Common myeloid progenitor, CD34-positive (primary cell): Measurements from ENCODE around the gene BMPER.

Experiments used
- CTCF ChIA-PET: fragments of 350-600 bp; sonication (Branson Sonifier 250); formaldehyde crosslinking; loops from one replicate; lab custom pipeline; 2021; ENCODE audit warnings: antibody characterized with exemption; lab: Charles Lee
- POLR2A ChIA-PET: fragments of 350-600 bp; sonication (Branson Sonifier 250); formaldehyde crosslinking; loops from one replicate; lab custom pipeline; 2021; ENCODE audit warnings: antibody characterized with exemption; lab: Charles Lee
- DNase-seq, 3 donors: peaks; one replicate each; pipeline versions ENCODE4 v3.0.0 to v3.0.0-alpha.2; 2013
- H3K27ac ChIP-seq, 2 experiments: 1 replicate in 1 of 2; 2 replicates in 1 of 2; pipeline ENCODE4 v1.7.0; 2013; ENCODE audit warnings: inconsistent platforms in 2 of 2, low read length in 2 of 2, mild to moderate bottlenecking in 2 of 2, low read depth in 1 of 2, moderate library complexity in 1 of 2; ENCODE audit not compliant: severe bottlenecking in 2 of 2, insufficient read depth in 1 of 2, poor library complexity in 1 of 2
- H3K27me3 ChIP-seq, 5 experiments: replicated peaks in 2 of 5; 1 replicate in 3 of 5; 2 replicates in 2 of 5; pipeline versions ENCODE4 v1.6.1 to v1.7.0; 2013; ENCODE audit warnings: low read length in 4 of 5, mild to moderate bottlenecking in 2 of 5, moderate library complexity in 2 of 5, inconsistent platforms in 1 of 5; ENCODE audit not compliant: insufficient read depth in 5 of 5, control insufficient read depth in 4 of 5
- H3K36me3 ChIP-seq, 4 experiments: 1 replicate in 2 of 4; 2 replicates in 2 of 4; pipeline versions ENCODE4 v1.6.1 to v1.7.0; 2013; ENCODE audit warnings: low read length in 3 of 4, control low read depth in 1 of 4, mild to moderate bottlenecking in 1 of 4; ENCODE audit not compliant: control insufficient read depth in 4 of 4, insufficient read depth in 4 of 4
- H3K4me1 ChIP-seq, 4 experiments: 1 replicate in 3 of 4; 2 replicates in 1 of 4; pipeline versions ENCODE4 v1.6.1 to v1.7.1; 2013; ENCODE audit warnings: low read length in 3 of 4, mild to moderate bottlenecking in 3 of 4, control low read depth in 1 of 4, inconsistent platforms in 1 of 4, moderate library complexity in 1 of 4; ENCODE audit not compliant: control insufficient read depth in 4 of 4, insufficient read depth in 4 of 4; ENCODE audit errors: control extremely low read depth in 1 of 4
- H3K4me3 ChIP-seq, 7 experiments: 1 replicate in 4 of 7; 2 replicates in 3 of 7; pipeline versions ENCODE4 v1.5.1 to v1.7.0; 2013; ENCODE audit warnings: mild to moderate bottlenecking in 7 of 7, low read length in 6 of 7, moderate library complexity in 6 of 7, inconsistent platforms in 2 of 7, low read depth in 2 of 7, control low read depth in 1 of 7; ENCODE audit not compliant: insufficient read depth in 4 of 7, control insufficient read depth in 1 of 7; ENCODE audit errors: extremely low read depth in 1 of 7
- H3K9me3 ChIP-seq, 5 experiments: 1 replicate in 4 of 5; 2 replicates in 1 of 5; pipeline versions ENCODE4 v1.6.1 to v1.7.1; 2013; ENCODE audit warnings: low read length in 4 of 5, mild to moderate bottlenecking in 2 of 5, inconsistent platforms in 1 of 5, low read depth in 1 of 5, moderate library complexity in 1 of 5; ENCODE audit not compliant: control insufficient read depth in 4 of 5, insufficient read depth in 2 of 5; ENCODE audit errors: control extremely low read depth in 1 of 5
- WGBS: methylation state at CpG from one replicate; pipeline ENCODE4 v1.1.5; 2013; ENCODE audit not compliant: insufficient coverage; 5-methylcytosine and 5-hydroxymethylcytosine counted together

The BMPER gene

GRCh38 chr7:34137176-34137575 is 231.8 kb downstream of the BMPER start:
- CTCF ChIA-PET, result no interaction called here
- WGBS, result 61% methylated on average over 2 of the region's 4 CpGs
- DNase-seq, result no peak
- POLR2A ChIA-PET, result no interaction called here
- H3K27me3 ChIP-seq, result peaks cover 0 to 11% (median 0%) of the 10 kb centered on the region in 5 experiments
- H3K9me3 ChIP-seq, result no peaks in the 10 kb centered on the region
- H3K27ac ChIP-seq, result no peak overlapping the region
- no peaks in the 10 kb centered on the region for H3K4me1 ChIP-seq
- H3K4me3 ChIP-seq, result no peak overlapping the region
- no peaks in the 10 kb centered on the region for H3K36me3 ChIP-seq

GRCh38 chr7:34138483-34138882 is 233.1 kb downstream of the BMPER start:
- Histone ChIP-seq H3K4me1 (no peaks in the 10 kb centered on the region), H3K27ac (no peak overlapping the region), H3K9me3 (no peaks in the 10 kb centered on the region), H3K36me3 (no peaks in the 10 kb centered on the region), H3K4me3 (no peak overlapping the region), H3K27me3 (peaks cover 0 to 11% (median 0%) of the 10 kb centered on the region in 5 experiments)
- POLR2A ChIA-PET, result no interaction called here
- CTCF ChIA-PET, result interaction anchor here (1.4 kb wide), 1 partner anchor 10 kb away, joined by 3 read pairs; no protein-coding TSS in a partner anchor
- 100% methylated on average over 1 of the region's 2 CpGs for WGBS
- DNase-seq, result no peak

GRCh38 chr7:34139086-34139485 is 233.7 kb downstream of the BMPER start:
- WGBS, result no CpG with 5 or more reads among the region's 3 CpGs

DNA sequence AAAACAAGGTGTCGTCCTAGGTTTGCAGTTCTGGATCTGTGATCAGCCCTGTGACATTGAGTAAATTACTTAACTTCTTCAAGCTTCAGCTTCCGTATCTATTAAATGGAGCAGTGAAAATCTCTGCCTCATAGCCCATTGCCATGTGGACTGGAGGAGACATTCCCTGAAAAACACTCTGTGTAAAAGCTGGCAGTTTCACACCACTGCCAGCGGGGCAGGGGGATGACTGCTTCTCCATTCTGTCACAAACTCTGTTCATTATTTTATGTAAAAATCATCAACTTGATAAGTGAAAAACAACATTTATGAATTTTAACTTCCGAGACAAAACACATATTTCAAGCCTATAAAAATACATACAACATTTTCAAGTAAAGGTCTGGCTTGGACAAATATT is 234.7 kb downstream of the BMPER start:
- no peak overlapping the region for H3K4me3 ChIP-seq
- H3K36me3 ChIP-seq, result no peaks in the 10 kb centered on the region
- DNase-seq, result no peak
- ChIA-PET CTCF (no interaction called here), POLR2A (no interaction called here)
- H3K4me1 ChIP-seq, result no peaks in the 10 kb centered on the region
- WGBS, result 100% methylated on average over 1 of the region's 4 CpGs
- H3K27ac ChIP-seq, result no peak overlapping the region
- no peaks in the 10 kb centered on the region for H3K9me3 ChIP-seq
- peaks cover 0 to 11% (median 0%) of the 10 kb centered on the region in 5 experiments for H3K27me3 ChIP-seq

More at GRCh38 chr7:34139086-34139485, 233.7 kb downstream of the BMPER start:
- H3K36me3 ChIP-seq, result no peaks in the 10 kb centered on the region
- no peak overlapping the region for H3K4me3 ChIP-seq
- CTCF ChIA-PET, result interaction anchor here (1.4 kb wide), 1 partner anchor 10 kb away, joined by 3 read pairs; no protein-coding TSS in a partner anchor
- POLR2A ChIA-PET, result no interaction called here
- no peak overlapping the region for H3K27ac ChIP-seq
- DNase-seq, result no peak
- no peaks in the 10 kb centered on the region for H3K9me3 ChIP-seq
- H3K27me3 ChIP-seq, result peaks cover 0 to 11% (median 0%) of the 10 kb centered on the region in 5 experiments
- H3K4me1 ChIP-seq, result no peaks in the 10 kb centered on the region

- Histone ChIP-seq H3K27ac (no peak overlapping the region), H3K27me3 (no peaks in the 10 kb centered on the region), H3K9me3 (no peaks in the 10 kb centered on the region), H3K4me1 (no peaks in the 10 kb centered on the region), H3K36me3 (no peaks in the 10 kb centered on the region), H3K4me3 (no peak overlapping the region)
- CTCF ChIA-PET, result interaction anchor here (2.7 kb wide), 1 partner anchor 10 kb away, joined by 12 read pairs; no protein-coding TSS in a partner anchor
- no peak for DNase-seq
- POLR2A ChIA-PET, result no interaction called here
- WGBS, result no CpG with 5 or more reads among the region's 2 CpGs
These were observed 238.1 kb downstream of the BMPER start for GRCh38 chr7:34143402-34143801.

GRCh38 chr7:34145603-34146002 is 240.3 kb downstream of the BMPER start:
- no peak for DNase-seq
- H3K36me3 ChIP-seq, result no peaks in the 10 kb centered on the region
- no CpG with 5 or more reads among the region's 1 CpG for WGBS
- H3K4me3 ChIP-seq, result no peak overlapping the region
- CTCF ChIA-PET, result interaction anchor here (0.6 to 2.7 kb wide), 2 partner anchors 12 to 985 kb away, joined by 3 to 12 read pairs; no protein-coding TSS in a partner anchor
- no peak overlapping the region for H3K27ac ChIP-seq
- H3K4me1 ChIP-seq, result no peaks in the 10 kb centered on the region
- no peaks in the 10 kb centered on the region for H3K27me3 ChIP-seq
- POLR2A ChIA-PET, result interaction anchor here (0.6 kb wide), 1 partner anchor 96 kb away, joined by 3 read pairs; no protein-coding TSS in a partner anchor
- no peaks in the 10 kb centered on the region for H3K9me3 ChIP-seq

DNA sequence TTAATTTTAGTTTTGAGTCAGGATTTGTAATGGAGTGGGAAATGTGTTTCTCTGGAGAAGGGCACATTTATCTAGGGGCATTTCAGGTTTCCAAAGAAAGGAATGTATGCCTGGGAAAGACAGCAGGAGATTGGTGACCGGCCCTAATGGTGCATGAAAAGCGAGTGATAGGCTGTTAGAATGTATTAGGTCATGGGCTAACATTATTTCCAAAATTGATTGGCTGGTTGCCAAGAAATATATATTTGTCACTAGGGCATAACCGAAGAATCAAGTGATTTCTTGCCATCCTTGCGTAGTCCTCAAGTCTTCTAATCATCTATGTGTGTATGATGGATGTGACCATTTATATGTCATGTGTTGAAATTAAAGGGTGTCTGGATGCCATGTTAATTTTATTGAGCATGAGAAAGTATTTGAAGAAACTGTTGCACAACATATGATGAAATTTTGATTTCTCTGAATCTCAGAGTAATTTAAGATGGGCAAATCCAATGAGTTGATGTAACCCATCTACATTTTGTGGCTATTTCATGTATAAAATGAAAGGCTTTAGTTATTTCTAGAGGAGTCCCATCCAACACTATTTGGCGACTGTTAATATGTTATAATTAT is 248.4 kb downstream of the BMPER start:
- Histone ChIP-seq H3K27ac (no peak overlapping the region), H3K4me3 (no peak overlapping the region), H3K27me3 (no peaks in the 10 kb centered on the region), H3K9me3 (no peaks in the 10 kb centered on the region), H3K4me1 (no peaks in the 10 kb centered on the region), H3K36me3 (no peaks in the 10 kb centered on the region)
- POLR2A ChIA-PET, result no interaction called here
- DNase-seq, result no peak
- CTCF ChIA-PET, result no interaction called here
- 86% methylated on average over 4 of the region's 5 CpGs for WGBS
